ENCODE measurements around the gene TUBB2B. TPM values are rescaled to one million over a fixed set of nuclear protein-coding genes. Genes with fewer than 3 reads are reported as not detected.
"Not testable (repeated sequence)": the region's sequence is repeated elsewhere in the genome, so short reads cannot be mapped to it uniquely, and the experiment has no call there.

Gene TUBB2B
- total RNA-seq, 1 experiment from 2014 or later: 1,817 TPM

DNA sequence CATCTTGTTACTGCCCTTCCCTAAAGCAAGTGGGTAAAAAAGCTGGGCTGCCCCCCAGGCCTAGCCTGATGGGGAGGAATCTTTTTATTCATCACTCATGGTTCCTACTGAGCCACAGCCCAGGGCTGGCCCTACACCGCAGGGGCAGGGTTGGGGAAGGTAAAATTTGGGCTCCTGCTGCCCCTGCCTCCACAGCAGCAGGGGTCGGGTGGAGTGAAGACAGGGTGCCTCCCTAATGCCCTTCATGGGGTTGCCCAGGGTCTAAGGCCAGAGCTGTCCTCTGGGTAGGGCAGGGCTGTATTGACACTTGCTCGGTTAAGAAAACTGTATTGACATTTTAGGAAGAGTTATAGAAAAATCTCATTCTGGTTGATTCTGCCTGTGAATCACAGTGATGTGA is 22.4 kb upstream of the TUBB2B start:
- Histone ChIP-seq H3K27me3 (ENCODE audit: control insufficient read depth, insufficient read depth, low read length) (peaks cover 6% of the 10 kb centered on the region), H3K4me3 (ENCODE audit: insufficient read depth, low read depth, low read length) (no peak overlapping the region), H3K36me3 (replicated peaks; ENCODE audit: control insufficient read depth, insufficient read depth, low read length) (no peaks in the 10 kb centered on the region)
- DNase-seq: no peak

DNA sequence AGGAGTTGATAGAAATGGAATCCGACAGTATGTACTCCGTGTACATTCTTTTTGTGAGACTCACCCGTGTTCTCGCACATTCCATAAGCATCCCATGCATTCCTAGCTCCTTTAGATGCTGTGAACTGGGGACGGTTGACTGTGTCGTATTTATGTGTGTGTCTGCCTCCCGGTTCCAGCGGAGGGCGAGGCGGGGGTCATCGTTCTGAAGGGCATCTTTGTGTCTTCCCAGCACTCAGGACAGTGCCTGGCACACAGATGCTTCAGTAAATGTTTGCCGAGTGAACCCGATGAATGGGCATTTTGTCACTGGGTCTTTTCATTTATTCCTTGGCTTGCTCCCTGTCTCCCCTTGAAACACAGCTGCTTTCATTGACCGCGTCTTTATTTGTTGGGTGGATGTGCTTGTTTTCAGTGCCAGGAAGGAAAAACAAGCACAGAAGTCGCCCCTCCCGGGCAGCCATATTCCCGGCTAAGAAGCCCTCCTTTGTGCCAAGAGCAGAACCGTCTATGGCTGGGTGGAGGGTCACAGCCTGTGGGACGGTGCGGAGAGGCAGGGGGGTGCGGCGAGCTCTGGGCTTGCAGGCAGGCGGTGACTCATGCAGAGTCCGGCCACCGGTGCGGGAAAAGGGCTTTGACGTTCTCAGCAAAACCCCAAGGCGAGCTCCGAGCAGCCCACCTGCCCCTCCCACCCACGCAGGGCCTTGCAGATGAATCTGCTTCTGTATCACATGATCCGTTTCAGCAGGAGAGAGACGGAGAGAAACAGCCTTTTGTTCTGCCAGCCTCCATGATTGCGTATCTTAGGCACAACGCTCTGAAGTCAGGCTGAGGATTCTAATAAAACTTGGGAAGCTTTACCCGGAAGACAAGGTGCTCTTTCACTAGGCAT is 20.0 kb upstream of the TUBB2B start:
- H3K36me3 ChIP-seq (replicated peaks; ENCODE audit: control insufficient read depth, insufficient read depth, low read length): no peaks in the 10 kb centered on the region
- peak overlapping the region; percentile 8 for H3K4me3 ChIP-seq (ENCODE audit: insufficient read depth, low read depth, low read length)
- H3K27me3 ChIP-seq (ENCODE audit: control insufficient read depth, insufficient read depth, low read length): peaks cover 6% of the 10 kb centered on the region
- peak; percentile 86 for DNase-seq

DNA sequence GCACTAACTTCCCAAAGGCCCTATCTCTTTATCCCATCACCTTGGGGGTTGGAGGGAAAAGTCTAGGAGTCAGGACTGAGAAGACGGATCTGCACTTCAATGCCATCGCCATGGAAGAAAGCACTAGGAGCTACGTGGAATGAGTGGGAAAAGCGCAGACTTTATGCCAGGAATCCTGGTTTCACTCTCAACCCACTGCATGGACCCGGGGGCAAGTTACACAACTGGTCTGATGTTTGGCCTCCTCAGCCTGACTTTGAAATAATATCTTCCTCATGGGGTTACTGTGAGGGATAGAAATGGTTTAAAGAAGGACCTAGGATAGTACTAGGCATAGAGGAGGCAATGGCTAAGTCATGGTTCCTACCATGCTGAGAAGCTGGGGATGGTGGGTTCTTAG is 17.8 kb upstream of the TUBB2B start:
- no peaks in the 10 kb centered on the region for H3K36me3 ChIP-seq (replicated peaks; ENCODE audit: control insufficient read depth, insufficient read depth, low read length)
- no peak for DNase-seq
- no peaks in the 10 kb centered on the region for H3K27me3 ChIP-seq (ENCODE audit: control insufficient read depth, insufficient read depth, low read length)
- no peak overlapping the region for H3K4me3 ChIP-seq (ENCODE audit: insufficient read depth, low read depth, low read length)

- H3K27me3 ChIP-seq (ENCODE audit: control insufficient read depth, insufficient read depth, low read length); H3K4me3 ChIP-seq (ENCODE audit: insufficient read depth, low read depth, low read length); H3K36me3 ChIP-seq (replicated peaks; ENCODE audit: control insufficient read depth, insufficient read depth, low read length); DNase-seq: not testable (repeated sequence)
These were observed 17.3 kb upstream of the TUBB2B start for GRCh38 chr6:3244832-3245161.

DNA sequence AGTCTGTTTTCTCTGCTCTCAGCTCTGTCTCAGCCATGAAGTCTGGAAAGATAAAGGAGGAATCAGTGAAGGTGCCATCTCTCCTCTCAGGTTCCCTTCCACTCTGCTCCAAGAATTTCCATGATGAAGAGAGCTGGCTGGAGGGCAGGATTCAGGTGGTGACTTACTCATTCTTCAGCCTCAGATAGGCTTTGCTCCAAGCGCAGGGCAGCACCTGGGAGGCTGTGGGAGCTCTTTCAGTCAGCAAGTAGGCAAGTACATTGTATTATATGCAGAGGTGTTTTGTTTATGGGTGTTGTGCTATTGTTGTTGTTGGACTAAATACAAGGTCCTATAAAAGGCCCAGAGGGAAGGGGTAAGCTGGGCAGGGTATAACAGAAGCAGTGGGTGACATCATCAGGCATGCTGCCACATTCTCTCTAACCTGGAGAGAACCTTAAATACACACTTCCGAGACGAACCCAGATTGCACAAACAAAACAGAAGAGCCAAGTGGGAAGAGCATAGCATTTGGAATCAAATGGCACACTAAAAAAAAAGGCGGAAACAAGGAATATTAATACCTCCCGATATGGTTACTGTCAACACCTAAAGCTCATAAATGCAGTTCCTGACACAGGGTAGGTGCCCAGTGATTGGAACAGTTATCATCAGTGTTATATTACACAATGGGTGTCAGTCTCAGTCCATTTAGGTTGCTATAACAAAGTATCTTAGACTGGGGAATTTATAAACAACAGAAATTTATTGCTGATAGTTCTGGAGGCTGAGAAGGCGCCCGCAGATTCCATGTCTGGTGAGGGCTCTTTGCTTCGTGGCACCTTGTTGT is 16.8 kb upstream of the TUBB2B start:
- no peak for DNase-seq
- H3K36me3 ChIP-seq (replicated peaks; ENCODE audit: control insufficient read depth, insufficient read depth, low read length): no peaks in the 10 kb centered on the region
- H3K4me3 ChIP-seq (ENCODE audit: insufficient read depth, low read depth, low read length): no peak overlapping the region
- no peaks in the 10 kb centered on the region for H3K27me3 ChIP-seq (ENCODE audit: control insufficient read depth, insufficient read depth, low read length)

GRCh38 chr6:3242768-3243167 is 15.3 kb upstream of the TUBB2B start:
- Histone ChIP-seq H3K4me3 (ENCODE audit: insufficient read depth, low read depth, low read length) (no peak overlapping the region), H3K36me3 (replicated peaks; ENCODE audit: control insufficient read depth, insufficient read depth, low read length) (no peaks in the 10 kb centered on the region), H3K27me3 (ENCODE audit: control insufficient read depth, insufficient read depth, low read length) (no peaks in the 10 kb centered on the region)
- no peak for DNase-seq

GRCh38 chr6:3241745-3242144 is 14.3 kb upstream of the TUBB2B start:
- not testable (repeated sequence) for H3K27me3 ChIP-seq (ENCODE audit: control insufficient read depth, insufficient read depth, low read length); H3K4me3 ChIP-seq (ENCODE audit: insufficient read depth, low read depth, low read length); DNase-seq; H3K36me3 ChIP-seq (replicated peaks; ENCODE audit: control insufficient read depth, insufficient read depth, low read length)

DNA sequence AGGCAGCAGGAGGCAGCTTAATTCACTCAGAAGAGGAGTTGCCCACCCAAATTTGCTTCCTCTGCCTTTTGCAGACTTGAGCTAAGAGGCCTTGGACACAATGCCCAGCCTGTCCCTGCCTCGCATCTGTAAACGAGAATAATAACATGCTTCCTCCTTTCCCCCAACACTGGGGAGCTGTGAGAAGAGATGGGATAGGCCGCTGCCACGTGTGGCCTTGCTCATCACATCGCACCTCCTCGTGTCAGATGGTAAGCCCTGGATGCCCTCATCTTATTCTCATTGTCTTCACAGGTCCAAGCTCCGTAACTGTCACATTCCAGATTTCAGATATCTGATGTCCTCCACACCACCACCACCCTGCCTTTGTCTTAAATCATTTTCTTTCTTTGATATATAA is 13.1 kb upstream of the TUBB2B start:
- DNase-seq: no peak
- no peaks in the 10 kb centered on the region for H3K27me3 ChIP-seq (ENCODE audit: control insufficient read depth, insufficient read depth, low read length)
- no peaks in the 10 kb centered on the region for H3K36me3 ChIP-seq (replicated peaks; ENCODE audit: control insufficient read depth, insufficient read depth, low read length)
- H3K4me3 ChIP-seq (ENCODE audit: insufficient read depth, low read depth, low read length): no peak overlapping the region

GRCh38 chr6:3239110-3239830 is 11.8 kb upstream of the TUBB2B start:
- DNase-seq: peak; percentile 73
- H3K4me3 ChIP-seq (ENCODE audit: insufficient read depth, low read depth, low read length): no peak overlapping the region
- H3K36me3 ChIP-seq (replicated peaks; ENCODE audit: control insufficient read depth, insufficient read depth, low read length): no peaks in the 10 kb centered on the region
- no peaks in the 10 kb centered on the region for H3K27me3 ChIP-seq (ENCODE audit: control insufficient read depth, insufficient read depth, low read length)

DNA sequence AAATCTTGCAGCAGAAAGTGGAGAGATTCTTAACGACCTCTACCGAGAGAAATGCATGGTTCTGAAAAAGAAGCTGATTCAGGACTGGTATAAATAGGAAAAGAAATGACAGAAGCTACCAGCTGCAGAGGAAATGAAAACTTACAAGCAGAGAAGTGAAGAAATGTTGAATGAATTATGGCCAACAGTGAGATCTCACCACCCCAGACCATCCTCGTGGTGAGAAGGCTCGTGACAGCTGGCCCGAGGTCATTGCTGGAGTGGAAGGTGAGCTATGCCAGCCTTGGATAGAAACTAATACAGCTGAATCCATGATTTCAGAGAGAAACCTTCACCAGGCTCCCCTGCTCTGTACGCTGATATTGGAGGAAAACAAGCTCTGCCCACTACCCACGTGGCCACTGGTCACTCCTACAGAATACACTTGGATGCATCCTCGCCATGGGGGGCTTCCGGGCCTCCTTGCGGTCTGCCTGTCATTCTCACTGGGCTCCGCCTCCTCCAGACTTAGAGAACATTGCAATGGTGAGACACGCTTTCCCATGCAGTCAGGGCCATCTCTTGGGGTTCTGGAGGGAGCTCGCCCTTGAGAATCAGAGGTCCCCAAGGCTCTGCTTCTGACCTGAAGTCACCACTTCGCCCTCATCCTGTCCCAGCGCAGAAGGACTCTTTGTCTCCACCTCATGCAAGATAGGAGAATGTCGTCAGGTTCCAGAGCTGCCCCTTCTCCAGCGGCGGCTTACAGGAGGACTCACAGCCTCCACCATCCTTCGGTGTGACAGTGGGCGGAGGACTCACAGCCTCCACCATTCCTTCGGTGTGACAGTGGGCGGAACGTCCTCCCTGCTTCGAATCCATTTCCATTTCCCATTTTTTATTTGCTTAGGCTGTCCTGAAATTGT is 10.6 kb upstream of the TUBB2B start:
- peak; percentile 21 for DNase-seq

DNA sequence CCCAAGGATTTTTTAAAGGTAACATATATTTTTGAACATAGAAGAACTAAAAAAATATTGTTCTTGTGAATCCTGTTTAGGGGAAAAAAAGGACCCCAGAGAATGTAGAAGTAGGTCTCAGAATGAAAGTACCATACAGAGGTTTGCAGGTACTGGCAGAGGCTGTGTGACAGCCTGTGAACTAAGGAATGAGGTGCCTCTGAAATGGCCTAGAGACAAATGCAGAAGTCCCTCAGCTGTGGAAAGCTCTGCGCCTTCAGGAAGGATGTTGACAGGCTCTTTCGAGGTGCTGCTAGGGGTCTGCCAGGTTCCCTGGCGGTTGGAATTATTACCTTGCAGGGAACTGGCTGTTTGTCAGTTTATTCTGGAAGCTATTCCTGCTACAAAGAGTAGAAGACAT is 8.6 kb upstream of the TUBB2B start:
- no peak for DNase-seq
- Histone ChIP-seq H3K27me3 (ENCODE audit: control insufficient read depth, insufficient read depth, low read length) (peaks cover 2% of the 10 kb centered on the region), H3K36me3 (replicated peaks; ENCODE audit: control insufficient read depth, insufficient read depth, low read length) (no peaks in the 10 kb centered on the region), H3K4me3 (ENCODE audit: insufficient read depth, low read depth, low read length) (no peak overlapping the region)

More for the DNA sequence above, 10.6 kb upstream of the TUBB2B start:
- H3K36me3 ChIP-seq (replicated peaks; ENCODE audit: control insufficient read depth, insufficient read depth, low read length): no peaks in the 10 kb centered on the region
- H3K27me3 ChIP-seq (ENCODE audit: control insufficient read depth, insufficient read depth, low read length): no peaks in the 10 kb centered on the region; the same call in 1 of the 2 replicates
- no peak overlapping the region for H3K4me3 ChIP-seq (ENCODE audit: insufficient read depth, low read depth, low read length)

- H3K36me3 ChIP-seq (replicated peaks; ENCODE audit: control insufficient read depth, insufficient read depth, low read length): no peaks in the 10 kb centered on the region
- peaks cover 4% of the 10 kb centered on the region for H3K27me3 ChIP-seq (ENCODE audit: control insufficient read depth, insufficient read depth, low read length)
- DNase-seq: no peak
- H3K4me3 ChIP-seq (ENCODE audit: insufficient read depth, low read depth, low read length): no peak overlapping the region
These were observed 8.0 kb upstream of the TUBB2B start for GRCh38 chr6:3235486-3235885.

DNA sequence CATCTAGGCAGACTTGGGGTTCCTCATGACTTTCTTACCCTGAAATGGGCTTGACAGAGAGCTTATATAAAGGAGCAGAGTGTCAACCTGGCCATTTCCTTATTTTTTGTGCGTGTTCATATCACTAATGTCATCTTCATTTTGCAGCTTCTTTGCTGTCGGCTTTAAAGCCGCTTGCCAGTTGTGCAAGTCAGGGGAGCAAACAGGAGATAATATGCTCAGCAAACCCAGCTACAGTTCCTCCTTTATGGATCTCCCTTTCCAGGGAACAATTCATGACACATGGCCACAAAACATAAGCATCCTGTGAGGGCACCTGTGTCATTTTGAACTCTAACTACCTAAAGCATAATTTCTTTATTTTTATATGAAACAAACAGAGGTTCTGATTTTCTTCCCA is 6.5 kb upstream of the TUBB2B start:
- DNase-seq: no peak
- H3K27me3 ChIP-seq (ENCODE audit: control insufficient read depth, insufficient read depth, low read length): peaks cover 19% of the 10 kb centered on the region
- H3K36me3 ChIP-seq (replicated peaks; ENCODE audit: control insufficient read depth, insufficient read depth, low read length): no peaks in the 10 kb centered on the region
- no peak overlapping the region for H3K4me3 ChIP-seq (ENCODE audit: insufficient read depth, low read depth, low read length)

DNA sequence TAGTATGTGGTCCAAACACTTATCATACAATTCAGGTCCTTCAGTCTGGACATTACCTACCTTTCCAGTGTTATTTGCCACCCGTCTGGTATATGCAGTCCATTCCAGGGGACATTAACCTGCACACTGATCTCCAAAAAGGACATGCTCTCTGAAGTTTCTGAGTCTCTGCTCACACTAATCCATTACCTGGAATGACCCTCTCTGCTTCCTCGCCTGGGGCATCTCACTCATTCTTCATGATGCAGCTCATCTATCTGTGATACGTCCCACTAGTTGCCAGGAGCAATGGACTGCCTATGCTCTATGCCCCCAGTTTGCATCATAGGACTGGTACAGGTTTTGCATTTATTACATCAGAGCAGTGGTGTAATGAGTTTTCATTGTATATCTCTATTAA is 5.9 kb upstream of the TUBB2B start:
- DNase-seq: no peak
- Histone ChIP-seq H3K4me3 (ENCODE audit: insufficient read depth, low read depth, low read length) (no peak overlapping the region), H3K36me3 (replicated peaks; ENCODE audit: control insufficient read depth, insufficient read depth, low read length) (no peaks in the 10 kb centered on the region), H3K27me3 (ENCODE audit: control insufficient read depth, insufficient read depth, low read length) (peaks cover 22% of the 10 kb centered on the region)

All from H7 (cell line).